Measurements from ENCODE around the gene NOX5. TPM values are rescaled to one million over a fixed set of nuclear protein-coding genes. Genes with fewer than 3 reads are reported as not detected.

Gene NOX5
- total RNA-seq, 1 donor from 2014 or later, result 0.74 TPM

DNA sequence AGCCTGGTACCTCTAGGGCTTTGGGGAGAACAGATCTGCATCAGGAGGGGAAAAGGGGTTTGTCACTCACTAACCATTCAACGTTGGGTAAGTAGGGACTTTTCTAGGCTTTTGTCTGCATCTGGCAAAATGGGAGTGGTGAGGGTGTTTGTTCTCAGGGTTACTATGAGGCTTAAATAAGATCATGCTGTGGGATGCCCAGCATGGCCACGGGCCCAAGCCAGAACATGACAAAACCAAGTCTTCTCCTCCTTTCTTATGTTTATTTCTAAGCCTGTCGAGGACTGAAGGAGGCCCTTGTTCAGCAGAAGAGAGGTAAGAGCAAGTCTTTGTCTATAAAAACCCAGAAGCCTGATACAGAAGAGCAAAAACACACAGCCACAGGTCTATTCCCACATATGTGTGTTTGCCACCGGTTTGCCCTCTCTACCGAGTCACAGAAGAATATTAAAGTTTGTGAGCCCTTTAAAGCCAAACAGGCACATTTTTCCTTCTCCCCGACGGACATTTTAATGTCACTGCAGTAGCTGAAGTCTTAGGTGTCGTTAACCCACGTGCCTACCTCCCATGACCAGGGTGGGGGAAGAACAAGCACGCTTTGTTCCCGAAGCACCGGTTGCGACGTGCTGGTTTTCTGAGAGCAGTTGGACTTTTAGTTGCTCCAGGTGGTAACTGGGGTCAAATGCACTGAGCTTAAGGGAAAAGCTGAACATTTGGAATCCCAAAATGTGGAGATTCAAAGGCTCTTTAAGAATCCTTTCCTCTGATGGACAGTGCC is 72.1 kb downstream of the NOX5 start:
- TF ChIP-seq POLR2A (IDR thresholded peaks at IDR 0.05) (no peak), POLR2AphosphoS5 (IDR thresholded peaks at IDR 0.05; ENCODE audit: insufficient read depth in 1 of 2, low read depth in 1 of 2) (no peak)
- TF ChIP-seq, protein P1, sequence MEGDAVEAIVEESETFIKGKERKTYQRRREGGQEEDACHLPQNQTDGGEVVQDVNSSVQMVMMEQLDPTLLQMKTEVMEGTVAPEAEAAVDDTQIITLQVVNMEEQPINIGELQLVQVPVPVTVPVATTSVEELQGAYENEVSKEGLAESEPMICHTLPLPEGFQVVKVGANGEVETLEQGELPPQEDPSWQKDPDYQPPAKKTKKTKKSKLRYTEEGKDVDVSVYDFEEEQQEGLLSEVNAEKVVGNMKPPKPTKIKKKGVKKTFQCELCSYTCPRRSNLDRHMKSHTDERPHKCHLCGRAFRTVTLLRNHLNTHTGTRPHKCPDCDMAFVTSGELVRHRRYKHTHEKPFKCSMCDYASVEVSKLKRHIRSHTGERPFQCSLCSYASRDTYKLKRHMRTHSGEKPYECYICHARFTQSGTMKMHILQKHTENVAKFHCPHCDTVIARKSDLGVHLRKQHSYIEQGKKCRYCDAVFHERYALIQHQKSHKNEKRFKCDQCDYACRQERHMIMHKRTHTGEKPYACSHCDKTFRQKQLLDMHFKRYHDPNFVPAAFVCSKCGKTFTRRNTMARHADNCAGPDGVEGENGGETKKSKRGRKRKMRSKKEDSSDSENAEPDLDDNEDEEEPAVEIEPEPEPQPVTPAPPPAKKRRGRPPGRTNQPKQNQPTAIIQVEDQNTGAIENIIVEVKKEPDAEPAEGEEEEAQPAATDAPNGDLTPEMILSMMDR (IDR thresholded peaks at IDR 0.05), result no peak

DNA sequence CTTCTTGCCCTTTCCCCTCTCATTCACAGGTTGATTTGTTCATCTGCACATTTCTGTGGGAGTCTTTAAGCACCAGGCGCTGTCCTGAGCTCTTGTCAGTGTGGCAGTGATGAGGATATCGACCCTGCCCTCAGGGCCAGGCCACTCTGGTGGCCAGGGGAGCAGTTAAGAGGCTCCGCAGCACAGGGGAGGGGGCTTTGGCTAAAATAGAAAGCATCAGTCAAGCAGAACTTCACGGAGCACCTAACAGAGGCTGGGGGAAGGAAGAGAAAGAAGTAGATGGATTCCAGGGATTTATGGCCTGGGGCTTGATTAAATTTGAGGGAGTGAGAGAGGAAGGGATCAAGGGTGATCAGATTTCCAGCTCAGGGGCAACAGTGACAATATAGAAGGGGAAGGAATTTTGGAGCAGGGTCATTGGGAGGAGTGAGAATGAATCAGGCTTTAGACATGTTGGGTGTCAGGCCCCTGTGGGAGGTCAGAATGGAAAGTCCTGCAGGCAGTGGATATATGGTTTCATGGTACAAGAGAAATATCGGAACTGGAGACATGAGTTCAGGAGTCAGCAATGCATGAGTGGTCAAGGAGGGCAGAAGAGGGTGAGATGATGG is 73.0 kb downstream of the NOX5 start:
- H3K4me3 ChIP-seq, result no peak overlapping the region
- H3K4me1 ChIP-seq, result peaks cover 3% of the 10 kb centered on the region
- no peaks in the 10 kb centered on the region for H3K9me3 ChIP-seq
- no peak overlapping the region for H3K27ac ChIP-seq
- intact Hi-C loops (cut with DNase I), result no loop called here
- H3K27me3 ChIP-seq, result no peaks in the 10 kb centered on the region
- TF ChIP-seq POLR2AphosphoS5 (IDR thresholded peaks at IDR 0.05; ENCODE audit: insufficient read depth in 1 of 2, low read depth in 1 of 2) (no peak), POLR2A (IDR thresholded peaks at IDR 0.05) (no peak)
- TF ChIP-seq, protein P1 (IDR thresholded peaks at IDR 0.05), result no peak
- DNase-seq (ENCODE audit: extremely low spot score in 2 of 2), result no peak
- no peaks in the 10 kb centered on the region for H3K36me3 ChIP-seq

More for the DNA sequence above, 72.1 kb downstream of the NOX5 start:
- Histone ChIP-seq H3K36me3 (no peaks in the 10 kb centered on the region), H3K9me3 (no peaks in the 10 kb centered on the region), H3K27me3 (no peaks in the 10 kb centered on the region), H3K27ac (no peak overlapping the region), H3K4me1 (peaks cover 11% of the 10 kb centered on the region), H3K4me3 (no peak overlapping the region)
- DNase-seq (ENCODE audit: extremely low spot score in 2 of 2), result no peak
- intact Hi-C loops (cut with DNase I), result no loop called here

DNA sequence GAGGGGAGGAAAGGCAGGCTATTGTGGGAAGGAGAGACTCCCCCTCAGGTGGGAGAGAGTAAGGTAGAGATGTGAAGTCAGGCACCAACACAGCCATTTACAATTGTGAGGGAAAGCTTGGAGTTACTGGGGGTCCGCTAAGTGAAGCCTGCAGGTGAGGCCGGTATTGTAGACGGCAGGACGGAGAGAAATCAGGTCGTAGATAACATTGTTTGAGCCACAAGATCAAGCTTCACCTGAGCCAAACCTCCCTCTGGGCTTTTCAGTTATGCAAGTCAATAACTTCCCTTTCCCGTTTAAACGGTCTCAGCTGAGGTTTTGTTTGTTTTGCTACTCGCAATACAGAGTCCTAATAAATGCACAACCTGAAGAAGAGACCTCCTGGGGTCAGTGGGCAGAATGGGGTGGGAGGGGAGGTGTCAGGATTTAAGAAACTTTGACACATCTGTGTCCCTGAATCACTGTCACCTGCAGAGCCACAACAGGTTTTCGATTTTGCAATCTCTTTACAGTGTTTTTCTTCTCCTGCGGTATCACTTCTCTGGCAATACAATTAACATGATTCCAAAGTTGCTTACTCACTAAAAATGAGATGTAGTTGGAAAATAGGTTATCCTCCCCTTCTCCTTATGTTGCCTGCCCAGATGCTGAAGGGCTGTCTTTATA is 73.9 kb downstream of the NOX5 start:
- H3K27ac ChIP-seq, result no peak overlapping the region
- TF ChIP-seq POLR2AphosphoS5 (IDR thresholded peaks at IDR 0.05; ENCODE audit: insufficient read depth in 1 of 2, low read depth in 1 of 2), result no peak
- TF ChIP-seq POLR2A (IDR thresholded peaks at IDR 0.05), result no peak
- TF ChIP-seq, protein P1 (IDR thresholded peaks at IDR 0.05), result no peak
- no peak for DNase-seq (ENCODE audit: extremely low spot score in 2 of 2)
- H3K36me3 ChIP-seq, result no peaks in the 10 kb centered on the region
- H3K4me3 ChIP-seq, result no peak overlapping the region
- no peaks in the 10 kb centered on the region for H3K27me3 ChIP-seq
- H3K4me1 ChIP-seq, result no peaks in the 10 kb centered on the region
- no peaks in the 10 kb centered on the region for H3K9me3 ChIP-seq
- intact Hi-C loops (cut with DNase I), result no loop called here

DNA sequence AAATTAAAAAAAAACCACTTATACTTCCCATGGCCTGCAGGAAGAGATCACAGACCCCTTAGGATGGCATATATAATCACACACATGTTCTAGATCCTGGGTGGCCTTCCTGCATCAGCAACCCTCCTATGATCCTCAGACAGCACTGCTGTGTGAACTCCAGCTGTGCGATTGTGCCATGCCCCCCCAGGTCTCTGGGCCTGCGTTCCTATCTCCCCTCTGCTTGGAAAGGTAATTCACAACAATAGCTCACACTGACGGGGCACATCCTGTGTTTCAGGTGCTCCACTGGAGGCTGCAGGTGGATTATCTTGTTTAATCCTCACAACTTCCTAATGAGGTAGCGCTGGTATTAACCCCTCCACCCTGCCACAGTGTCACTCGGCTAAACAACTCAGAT is 74.8 kb downstream of the NOX5 start:
- Histone ChIP-seq H3K36me3 (no peaks in the 10 kb centered on the region), H3K4me3 (no peak overlapping the region), H3K4me1 (no peaks in the 10 kb centered on the region), H3K27me3 (no peaks in the 10 kb centered on the region), H3K27ac (no peak overlapping the region), H3K9me3 (no peaks in the 10 kb centered on the region)
- TF ChIP-seq POLR2AphosphoS5 (IDR thresholded peaks at IDR 0.05; ENCODE audit: insufficient read depth in 1 of 2, low read depth in 1 of 2) (no peak), POLR2A (IDR thresholded peaks at IDR 0.05) (no peak)
- TF ChIP-seq, protein P1 (IDR thresholded peaks at IDR 0.05), result no peak
- intact Hi-C loops (cut with DNase I), result no loop called here
- DNase-seq (ENCODE audit: extremely low spot score in 2 of 2), result no peak

Data from vagina (tissue), 2 donors.